GM12864 (cell line): Measurements from ENCODE around the gene CA7.

Experiments used
- DNase-seq: peaks from one replicate; pipeline ENCODE4 v3.0.0-alpha.2; 2011; ENCODE audit warnings: low read depth
- H3K4me3 ChIP-seq: 2 replicates; pipeline ENCODE4 v1.5.1; 2011; ENCODE audit warnings: mild to moderate bottlenecking, low read depth, low read length, control low read depth
- TF ChIP-seq, protein P1 (sequence below): IDR thresholded peaks from 2 replicates; pipeline ENCODE4 v1.5.1; 2011; ENCODE audit warnings: low read depth, mild to moderate bottlenecking, moderate library complexity, low read length, control low read depth, inconsistent platforms; ENCODE audit errors: missing control alignments

The CA7 gene

GRCh38 chr16:66832661-66833305 is 11.4 kb upstream of the CA7 start:
- TF ChIP-seq, protein P1, sequence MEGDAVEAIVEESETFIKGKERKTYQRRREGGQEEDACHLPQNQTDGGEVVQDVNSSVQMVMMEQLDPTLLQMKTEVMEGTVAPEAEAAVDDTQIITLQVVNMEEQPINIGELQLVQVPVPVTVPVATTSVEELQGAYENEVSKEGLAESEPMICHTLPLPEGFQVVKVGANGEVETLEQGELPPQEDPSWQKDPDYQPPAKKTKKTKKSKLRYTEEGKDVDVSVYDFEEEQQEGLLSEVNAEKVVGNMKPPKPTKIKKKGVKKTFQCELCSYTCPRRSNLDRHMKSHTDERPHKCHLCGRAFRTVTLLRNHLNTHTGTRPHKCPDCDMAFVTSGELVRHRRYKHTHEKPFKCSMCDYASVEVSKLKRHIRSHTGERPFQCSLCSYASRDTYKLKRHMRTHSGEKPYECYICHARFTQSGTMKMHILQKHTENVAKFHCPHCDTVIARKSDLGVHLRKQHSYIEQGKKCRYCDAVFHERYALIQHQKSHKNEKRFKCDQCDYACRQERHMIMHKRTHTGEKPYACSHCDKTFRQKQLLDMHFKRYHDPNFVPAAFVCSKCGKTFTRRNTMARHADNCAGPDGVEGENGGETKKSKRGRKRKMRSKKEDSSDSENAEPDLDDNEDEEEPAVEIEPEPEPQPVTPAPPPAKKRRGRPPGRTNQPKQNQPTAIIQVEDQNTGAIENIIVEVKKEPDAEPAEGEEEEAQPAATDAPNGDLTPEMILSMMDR: no peak
- no peak for DNase-seq
- no peak overlapping the region for H3K4me3 ChIP-seq

DNA sequence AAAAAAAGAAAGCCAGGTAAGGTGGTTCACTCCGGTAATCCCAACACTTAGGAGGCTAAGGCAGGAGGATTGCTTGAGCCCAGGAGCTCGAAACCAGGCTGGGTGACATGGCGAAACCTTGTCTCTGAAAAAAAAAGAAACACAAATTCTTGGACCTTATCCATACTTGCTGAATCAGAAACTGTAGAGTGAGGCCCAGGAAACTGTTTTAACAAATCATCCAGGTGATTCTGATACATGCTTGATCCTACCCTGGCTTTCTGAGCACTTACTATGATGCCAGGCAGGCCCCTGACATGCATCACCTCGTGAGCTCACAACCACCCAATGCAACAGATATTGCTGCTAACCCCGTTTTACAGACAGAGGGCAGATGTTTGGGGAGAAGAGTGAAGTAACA is 9.5 kb upstream of the CA7 start:
- no peak for DNase-seq
- TF ChIP-seq, protein P1: no peak
- no peak overlapping the region for H3K4me3 ChIP-seq

DNA sequence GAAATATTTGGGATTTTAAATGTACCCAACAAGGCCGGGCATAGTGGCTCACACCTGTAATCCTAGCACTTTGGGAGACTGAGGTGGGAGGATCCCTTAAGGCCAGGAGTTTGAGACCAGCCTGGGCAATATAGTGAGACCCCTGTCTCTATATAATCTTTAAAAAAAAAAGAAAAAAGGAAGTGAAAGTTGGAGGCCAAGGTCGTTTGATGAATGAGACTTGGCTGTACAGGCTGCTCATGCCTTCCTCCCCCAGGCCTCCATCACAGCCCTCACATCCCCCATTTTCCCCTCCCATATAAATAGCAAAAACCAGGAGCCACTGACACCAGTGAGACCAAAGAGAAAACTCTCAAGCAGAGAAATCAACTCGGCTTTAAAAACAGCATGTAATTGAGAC is 3.3 kb upstream of the CA7 start:
- no peak for DNase-seq
- H3K4me3 ChIP-seq: no peak overlapping the region
- TF ChIP-seq, protein P1: no peak

DNA sequence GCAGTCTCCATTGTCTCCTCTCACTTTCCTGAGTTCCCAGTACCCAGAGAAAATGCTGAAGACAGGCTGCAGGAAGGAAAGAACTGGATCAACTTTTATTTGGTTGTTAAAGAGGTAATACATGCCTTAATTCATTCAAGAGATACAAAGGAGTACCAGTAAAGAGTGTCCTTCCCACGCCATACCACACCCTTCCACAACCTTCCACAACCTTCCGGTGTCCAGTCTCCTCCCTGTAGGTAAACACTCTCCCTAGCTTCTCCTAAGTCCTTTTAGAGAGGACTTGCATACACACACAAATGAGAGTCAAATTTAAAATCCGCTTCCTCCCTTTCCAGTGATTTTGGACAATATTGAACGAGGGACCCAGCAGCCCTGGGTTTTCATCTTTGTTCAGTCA is 2.8 kb upstream of the CA7 start:
- TF ChIP-seq, protein P1: no peak
- H3K4me3 ChIP-seq: no peak overlapping the region
- no peak for DNase-seq

DNA sequence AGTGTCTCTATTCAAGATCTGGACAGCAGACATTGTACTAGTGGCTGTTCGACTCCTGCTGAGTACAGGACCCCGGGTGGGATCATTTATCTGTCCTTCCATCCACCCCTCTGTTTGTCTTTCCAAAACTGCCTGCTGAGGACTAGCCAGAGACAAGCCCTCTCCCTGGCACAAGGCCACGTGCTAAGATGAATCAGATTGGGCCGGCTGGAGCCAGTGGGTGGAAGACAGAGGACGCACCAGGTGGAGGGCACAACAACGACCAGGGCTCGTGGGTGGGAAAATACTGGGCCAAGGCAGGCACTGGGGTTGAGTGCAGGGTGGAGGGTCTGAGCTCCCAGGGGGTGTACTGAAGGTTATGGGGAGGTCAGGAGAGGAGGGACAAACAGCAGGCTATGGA is 1.4 kb upstream of the CA7 start:
- no peak for DNase-seq
- TF ChIP-seq, protein P1: no peak
- H3K4me3 ChIP-seq: no peak overlapping the region

- DNase-seq: no peak
- TF ChIP-seq, protein P1: no peak
These were observed 1.0 kb upstream of the CA7 start for GRCh38 chr16:66843191-66843590.

GRCh38 chr16:66844009-66844341 is 239 bp upstream of the CA7 start:
- no peak overlapping the region for H3K4me3 ChIP-seq
- TF ChIP-seq, protein P1: no peak
- DNase-seq: no peak

More at GRCh38 chr16:66843191-66843590, 1.0 kb upstream of the CA7 start:
- no peak overlapping the region for H3K4me3 ChIP-seq
